Suprapubic skin (tissue), 4 donors: ENCODE measurements around the gene AHRR. TPM values are rescaled to one million over a fixed set of nuclear protein-coding genes. Genes with fewer than 3 reads are reported as not detected.

ENCODE experiments used
- DNase-seq, 2 donors: peaks; one replicate each; pipeline ENCODE4 v3.0.0-alpha.2; 2019; ENCODE audit warnings: low spot score in 2 of 2
- H3K27ac ChIP-seq: fragments of 200-600 bp; sonication (generic); one replicate; pipeline ENCODE4 v1.5.1; 2019
- H3K27me3 ChIP-seq: fragments of 200-600 bp; sonication (generic); one replicate; pipeline ENCODE4 v1.5.1; 2019
- H3K36me3 ChIP-seq: fragments of 200-600 bp; sonication (generic); one replicate; pipeline ENCODE4 v1.5.1; 2019
- H3K4me1 ChIP-seq: fragments of 200-600 bp; sonication (generic); one replicate; pipeline ENCODE4 v1.5.1; 2019
- H3K4me3 ChIP-seq: fragments of 200-600 bp; sonication (generic); one replicate; pipeline ENCODE4 v1.5.1; 2019; ENCODE audit warnings: mild to moderate bottlenecking
- H3K9me3 ChIP-seq: fragments of 200-600 bp; sonication (generic); one replicate; pipeline ENCODE4 v1.5.1; 2019
- EP300 ChIP-seq: sonication (generic); formaldehyde crosslinking; IDR thresholded peaks from one replicate; pipeline ENCODE4 v1.6.1; 2017; ENCODE audit warnings: antibody characterized with exemption
- POLR2A ChIP-seq, 2 donors: fragments of 450-650 bp; IDR thresholded peaks; one replicate each; pipeline ENCODE4 v1.6.1; 2017; ENCODE audit warnings: antibody characterized with exemption in 2 of 2, mild to moderate bottlenecking in 2 of 2, moderate library complexity in 2 of 2
- POLR2AphosphoS5 ChIP-seq, 3 donors: sonication (generic); formaldehyde crosslinking; IDR thresholded peaks; one replicate each; pipeline ENCODE4 v1.6.1; 2017; ENCODE audit warnings: antibody characterized with exemption in 3 of 3
- WGBS: methylation state at CpG from one replicate; pipeline ENCODE4 v1.1.5; 2018; 5-methylcytosine and 5-hydroxymethylcytosine counted together
- total RNA-seq, 4 donors: library from RNA; depleted of rRNA; stranded (reverse); fragments of >200 nt; gene quantifications; one replicate each; pipeline ENCODE4 v1.1.0, GENCODE V29; 2016
- TF ChIP-seq, protein P1 (sequence below), 2 donors: fragments of 200-600 bp in 1 of 2; fragments of 450-650 bp in 1 of 2; sonication (generic) in 1 of 2; IDR thresholded peaks; one replicate each; pipeline ENCODE4 v1.5.1; 2016 to 2019; ENCODE audit warnings: antibody characterized with exemption in 2 of 2, mild to moderate bottlenecking in 1 of 2, moderate library complexity in 1 of 2

The AHRR gene
- total RNA-seq, 4 donors from 2014 or later, result 3.0 to 10.7 (median 4.2) TPM

DNA sequence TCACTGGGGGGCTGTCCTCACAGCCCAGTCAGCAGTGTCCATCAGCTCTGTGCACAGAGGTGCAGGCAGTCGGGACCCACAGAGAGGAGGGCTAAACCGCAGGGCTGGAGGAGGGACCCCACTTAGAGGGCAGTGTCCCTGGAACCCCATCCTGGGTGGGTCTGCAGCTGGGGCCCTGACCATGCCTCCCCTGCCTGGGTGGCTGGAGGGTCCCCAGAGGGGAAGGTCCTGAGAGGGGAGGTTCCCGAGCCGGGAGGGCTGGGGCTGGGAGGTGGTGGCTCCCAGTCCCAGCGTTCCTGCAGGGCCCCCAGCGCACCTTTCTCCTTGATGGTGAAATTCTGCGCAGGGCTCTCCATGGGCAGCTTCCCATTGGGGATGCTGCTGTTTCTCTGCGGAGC is 154.2 kb downstream of the AHRR start:
- peaks cover 54% of the 10 kb centered on the region for H3K27me3 ChIP-seq
- peaks cover 44% of the 10 kb centered on the region for H3K4me1 ChIP-seq
- DNase-seq, result peak; percentile 58 to 67
- no peaks in the 10 kb centered on the region for H3K36me3 ChIP-seq
- TF ChIP-seq, protein P1, sequence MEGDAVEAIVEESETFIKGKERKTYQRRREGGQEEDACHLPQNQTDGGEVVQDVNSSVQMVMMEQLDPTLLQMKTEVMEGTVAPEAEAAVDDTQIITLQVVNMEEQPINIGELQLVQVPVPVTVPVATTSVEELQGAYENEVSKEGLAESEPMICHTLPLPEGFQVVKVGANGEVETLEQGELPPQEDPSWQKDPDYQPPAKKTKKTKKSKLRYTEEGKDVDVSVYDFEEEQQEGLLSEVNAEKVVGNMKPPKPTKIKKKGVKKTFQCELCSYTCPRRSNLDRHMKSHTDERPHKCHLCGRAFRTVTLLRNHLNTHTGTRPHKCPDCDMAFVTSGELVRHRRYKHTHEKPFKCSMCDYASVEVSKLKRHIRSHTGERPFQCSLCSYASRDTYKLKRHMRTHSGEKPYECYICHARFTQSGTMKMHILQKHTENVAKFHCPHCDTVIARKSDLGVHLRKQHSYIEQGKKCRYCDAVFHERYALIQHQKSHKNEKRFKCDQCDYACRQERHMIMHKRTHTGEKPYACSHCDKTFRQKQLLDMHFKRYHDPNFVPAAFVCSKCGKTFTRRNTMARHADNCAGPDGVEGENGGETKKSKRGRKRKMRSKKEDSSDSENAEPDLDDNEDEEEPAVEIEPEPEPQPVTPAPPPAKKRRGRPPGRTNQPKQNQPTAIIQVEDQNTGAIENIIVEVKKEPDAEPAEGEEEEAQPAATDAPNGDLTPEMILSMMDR (IDR thresholded peaks at IDR 0.05), result no peak
- H3K27ac ChIP-seq, result no peak overlapping the region
- H3K9me3 ChIP-seq, result no peaks in the 10 kb centered on the region
- H3K4me3 ChIP-seq, result peak overlapping the region; percentile 78
- 24% methylated on average over 4 of the region's 8 CpGs for WGBS

DNA sequence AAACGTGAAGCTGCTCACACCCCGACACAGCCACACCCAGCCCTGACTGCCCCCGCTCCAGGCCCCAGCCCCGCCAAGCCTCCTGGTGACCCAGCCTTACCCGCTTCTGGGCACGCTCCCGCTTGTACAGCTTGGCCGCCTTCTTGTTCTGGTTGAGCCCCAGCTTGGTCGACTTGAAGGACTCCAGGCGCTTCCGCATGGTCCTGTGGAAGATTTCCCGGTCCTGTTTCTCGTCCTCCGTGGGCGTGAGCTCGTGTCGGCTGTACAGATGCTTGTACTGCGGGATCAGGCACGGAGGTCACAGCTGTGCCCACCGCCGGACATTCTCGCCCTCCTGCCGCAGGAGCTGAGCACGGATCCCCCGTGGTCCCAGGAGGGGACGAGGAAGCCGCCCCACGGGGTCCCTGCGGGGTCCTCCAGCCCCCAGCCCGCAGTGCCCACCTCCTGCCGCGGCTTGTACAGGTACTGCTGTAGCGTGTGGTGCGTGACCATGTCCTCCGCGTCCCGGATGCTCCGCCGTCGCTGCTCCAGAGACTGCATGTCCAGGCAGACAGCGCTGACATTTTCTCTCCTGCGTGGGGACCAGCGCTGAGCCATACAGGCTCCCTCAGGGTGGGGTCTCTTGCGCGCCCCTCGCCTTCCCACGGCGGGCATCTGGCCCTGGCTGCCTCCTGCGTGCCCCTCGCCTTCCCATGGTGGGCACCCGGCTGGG is 154.7 kb downstream of the AHRR start:
- no peaks in the 10 kb centered on the region for H3K9me3 ChIP-seq
- H3K4me3 ChIP-seq, result no peak overlapping the region
- no peaks in the 10 kb centered on the region for H3K36me3 ChIP-seq
- peaks cover 57% of the 10 kb centered on the region for H3K27me3 ChIP-seq
- TF ChIP-seq POLR2A (IDR thresholded peaks at IDR 0.05) (no peak), EP300 (no peak), POLR2AphosphoS5 (IDR thresholded peaks at IDR 0.05) (no peak)
- TF ChIP-seq, protein P1 (IDR thresholded peaks at IDR 0.05), result no peak
- H3K27ac ChIP-seq, result no peak overlapping the region
- WGBS, result 56% methylated on average over 34 of the region's 51 CpGs
- H3K4me1 ChIP-seq, result peaks cover 39% of the 10 kb centered on the region
- DNase-seq, result peak in 1 of 2 donors; percentile 62

DNA sequence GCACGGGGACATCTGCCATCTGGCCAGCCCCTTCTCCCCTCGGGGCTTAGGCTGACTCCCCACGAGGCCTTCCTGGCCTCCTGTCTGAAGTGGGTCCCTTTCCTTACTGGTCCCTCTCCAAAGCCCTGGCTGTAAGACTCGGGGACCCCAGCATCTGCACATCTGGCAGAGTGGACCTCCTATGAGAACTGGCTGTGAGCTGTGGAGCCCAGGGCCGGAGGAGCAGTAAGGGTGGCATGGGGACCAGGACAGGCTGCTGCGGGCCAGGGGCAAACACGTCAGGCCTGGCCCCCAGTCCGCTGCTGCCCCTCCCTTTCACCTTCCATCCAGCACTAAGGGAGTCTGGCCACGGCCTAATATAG is 155.3 kb downstream of the AHRR start:
- Histone ChIP-seq H3K4me3 (no peak overlapping the region), H3K36me3 (no peaks in the 10 kb centered on the region), H3K27me3 (peaks cover 61% of the 10 kb centered on the region), H3K9me3 (no peaks in the 10 kb centered on the region), H3K4me1 (peaks cover 33% of the 10 kb centered on the region), H3K27ac (no peak overlapping the region)
- DNase-seq, result no peak
- 46% methylated on average over 9 of the region's 9 CpGs for WGBS
- TF ChIP-seq EP300 (no peak), POLR2AphosphoS5 (IDR thresholded peaks at IDR 0.05) (no peak)

GRCh38 chr5:477247-477646 is 155.7 kb downstream of the AHRR start:
- Histone ChIP-seq H3K4me3 (no peak overlapping the region), H3K36me3 (no peaks in the 10 kb centered on the region), H3K9me3 (no peaks in the 10 kb centered on the region), H3K27ac (no peak overlapping the region), H3K27me3 (peaks cover 65% of the 10 kb centered on the region), H3K4me1 (peaks cover 29% of the 10 kb centered on the region)
- TF ChIP-seq POLR2AphosphoS5 (IDR thresholded peaks at IDR 0.05) (no peak), EP300 (no peak), POLR2A (IDR thresholded peaks at IDR 0.05) (no peak)
- TF ChIP-seq, protein P1 (IDR thresholded peaks at IDR 0.05), result no peak
- WGBS, result 65% methylated on average over 4 of the region's 19 CpGs
- DNase-seq, result no peak

DNA sequence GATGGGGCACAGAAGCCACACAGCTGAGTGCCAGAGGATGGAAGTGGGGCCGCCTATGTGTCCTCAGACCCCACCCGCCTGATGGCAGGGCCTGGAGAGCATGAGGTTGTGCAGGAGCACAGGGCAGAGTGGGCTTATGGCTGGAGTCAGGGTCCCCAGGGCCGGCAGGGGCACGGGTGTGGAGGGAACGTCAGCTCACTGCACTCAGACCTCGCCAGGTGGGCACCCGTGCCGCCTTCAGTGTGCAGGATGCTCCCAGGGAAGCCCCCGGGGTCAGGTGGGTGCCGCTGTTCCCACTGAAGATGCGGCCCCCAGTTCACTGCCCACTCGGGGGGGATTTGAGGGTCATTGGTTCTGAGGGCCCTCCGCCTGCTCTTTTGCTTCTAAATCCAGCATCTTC is 156.4 kb downstream of the AHRR start:
- no peak overlapping the region for H3K27ac ChIP-seq
- 70% methylated on average over 5 of the region's 13 CpGs for WGBS
- no peaks in the 10 kb centered on the region for H3K36me3 ChIP-seq
- peaks cover 24% of the 10 kb centered on the region for H3K4me1 ChIP-seq
- TF ChIP-seq POLR2A (IDR thresholded peaks at IDR 0.05), result no peak
- TF ChIP-seq POLR2AphosphoS5 (IDR thresholded peaks at IDR 0.05), result no peak
- TF ChIP-seq, protein P1 (IDR thresholded peaks at IDR 0.05), result no peak
- TF ChIP-seq EP300, result no peak
- H3K4me3 ChIP-seq, result no peak overlapping the region
- DNase-seq, result no peak
- H3K9me3 ChIP-seq, result no peaks in the 10 kb centered on the region
- H3K27me3 ChIP-seq, result peaks cover 71% of the 10 kb centered on the region
